Measurements from ENCODE around the gene IP6K2. TPM values are rescaled to one million over a fixed set of nuclear protein-coding genes. Genes with fewer than 3 reads are reported as not detected.
A peak's percentile ranks its signal among the peaks of the same experiment; 100 is the strongest.

The IP6K2 gene
- total and polyA plus RNA-seq, 2 of the 13 experiments (the other 11 are each of a cell fraction or from before 2014, with no cell fraction given) = 85.5 to 112 TPM

DNA sequence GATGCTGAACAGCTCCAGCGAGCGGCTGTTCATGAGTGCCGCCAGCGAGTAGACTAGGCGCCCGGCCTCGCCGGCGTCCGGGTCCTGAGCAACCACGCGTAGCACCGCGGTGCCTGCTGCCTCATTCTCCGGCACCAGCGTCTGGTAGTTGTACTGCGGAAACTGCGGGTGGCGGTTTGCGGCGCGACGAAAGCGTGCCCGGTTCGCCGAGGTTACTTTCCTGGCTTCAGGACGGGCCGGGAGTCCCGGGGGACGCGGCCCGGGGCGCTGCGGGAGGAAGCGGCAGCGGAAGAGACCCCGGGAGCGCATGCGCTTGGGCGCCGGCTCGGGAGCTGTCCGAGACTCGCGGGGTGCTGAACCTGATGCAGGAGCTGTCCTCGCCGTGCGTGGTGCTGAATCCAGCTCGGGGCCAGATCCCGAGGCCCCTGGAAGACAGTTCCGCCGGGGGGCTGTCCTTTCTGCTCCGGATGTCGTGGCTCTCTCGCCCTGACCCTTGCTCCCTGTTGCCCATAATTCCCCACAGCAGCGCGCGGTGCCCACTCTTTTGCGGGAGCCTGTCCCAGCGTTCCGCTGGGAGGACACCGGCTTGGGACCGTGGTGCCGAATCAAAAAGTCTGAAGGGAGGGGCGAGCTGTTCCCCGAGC is 55.4 kb downstream of the IP6K2 start (continued):
- TF ChIP-seq ZNF746 (CRISPR knock-in tag; IDR thresholded peaks at IDR 0.05) (peak; percentile 99), ZBTB34 (CRISPR knock-in tag; IDR thresholded peaks at IDR 0.05) (peak; percentile 98), PLRG1 (conservative IDR thresholded peaks at IDR 0.05) (no peak), ZNF460 (CRISPR knock-in tag; IDR thresholded peaks at IDR 0.05; ENCODE audit: borderline replicate concordance) (peak; percentile 75; the same call in 1 of the 2 replicates), CCDC6 (CRISPR knock-in tag; IDR thresholded peaks at IDR 0.05) (peak; percentile 100), SPEN (CRISPR knock-in tag; IDR thresholded peaks at IDR 0.05; ENCODE audit: low read depth) (peak; percentile 100), ZFP1 (CRISPR knock-in tag; IDR thresholded peaks at IDR 0.05) (peak; percentile 100), NR2F6 (IDR thresholded peaks at IDR 0.05) (no peak), NR2F6 (CRISPR knock-in tag; IDR thresholded peaks at IDR 0.05) (peak; percentile 94), CERS6 (CRISPR knock-in tag; IDR thresholded peaks at IDR 0.05) (peak; percentile 100), ZNF546 (CRISPR knock-in tag; conservative IDR thresholded peaks at IDR 0.05) (peak; percentile 100), ATF3 (CRISPR knock-in tag; IDR thresholded peaks at IDR 0.05) (peak; percentile 99), MYNN (CRISPR knock-in tag; IDR thresholded peaks at IDR 0.05; ENCODE audit: low read depth) (peak; percentile 99), NCOR1 (IDR thresholded peaks at IDR 0.05; ENCODE audit: borderline replicate concordance, low read length) (no peak), REL (CRISPR knock-in tag; conservative IDR thresholded peaks at IDR 0.05) (peak; percentile 100), TBX3 (IDR thresholded peaks at IDR 0.05; ENCODE audit: borderline replicate concordance) (no peak), POLR2AphosphoS2 (IDR thresholded peaks at IDR 0.05; ENCODE audit: low read depth, low read length) (no peak), GLI4 (CRISPR knock-in tag; IDR thresholded peaks at IDR 0.05; ENCODE audit: borderline replicate concordance) (peak; percentile 100), CEBPG (CRISPR knock-in tag; IDR thresholded peaks at IDR 0.05) (peak; percentile 78), ZNF414 (CRISPR knock-in tag; IDR thresholded peaks at IDR 0.05) (peak; percentile 100), PRPF4 (IDR thresholded peaks at IDR 0.05; ENCODE audit: low read depth, low read length, poor library complexity, severe bottlenecking) (no peak), FOSL2 (CRISPR knock-in tag; IDR thresholded peaks at IDR 0.05) (peak; percentile 94)
- TF ChIP-seq, protein P1, sequence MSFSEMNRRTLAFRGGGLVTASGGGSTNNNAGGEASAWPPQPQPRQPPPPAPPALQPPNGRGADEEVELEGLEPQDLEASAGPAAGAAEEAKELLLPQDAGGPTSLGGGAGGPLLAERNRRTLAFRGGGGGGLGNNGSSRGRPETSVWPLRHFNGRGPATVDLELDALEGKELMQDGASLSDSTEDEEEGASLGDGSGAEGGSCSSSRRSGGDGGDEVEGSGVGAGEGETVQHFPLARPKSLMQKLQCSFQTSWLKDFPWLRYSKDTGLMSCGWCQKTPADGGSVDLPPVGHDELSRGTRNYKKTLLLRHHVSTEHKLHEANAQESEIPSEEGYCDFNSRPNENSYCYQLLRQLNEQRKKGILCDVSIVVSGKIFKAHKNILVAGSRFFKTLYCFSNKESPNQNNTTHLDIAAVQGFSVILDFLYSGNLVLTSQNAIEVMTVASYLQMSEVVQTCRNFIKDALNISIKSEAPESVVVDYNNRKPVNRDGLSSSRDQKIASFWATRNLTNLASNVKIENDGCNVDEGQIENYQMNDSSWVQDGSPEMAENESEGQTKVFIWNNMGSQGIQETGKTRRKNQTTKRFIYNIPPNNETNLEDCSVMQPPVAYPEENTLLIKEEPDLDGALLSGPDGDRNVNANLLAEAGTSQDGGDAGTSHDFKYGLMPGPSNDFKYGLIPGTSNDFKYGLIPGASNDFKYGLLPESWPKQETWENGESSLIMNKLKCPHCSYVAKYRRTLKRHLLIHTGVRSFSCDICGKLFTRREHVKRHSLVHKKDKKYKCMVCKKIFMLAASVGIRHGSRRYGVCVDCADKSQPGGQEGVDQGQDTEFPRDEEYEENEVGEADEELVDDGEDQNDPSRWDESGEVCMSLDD (CRISPR knock-in tag; IDR thresholded peaks at IDR 0.05; ENCODE audit: borderline replicate concordance) = peak; percentile 100
- TF ChIP-seq, protein P2, sequence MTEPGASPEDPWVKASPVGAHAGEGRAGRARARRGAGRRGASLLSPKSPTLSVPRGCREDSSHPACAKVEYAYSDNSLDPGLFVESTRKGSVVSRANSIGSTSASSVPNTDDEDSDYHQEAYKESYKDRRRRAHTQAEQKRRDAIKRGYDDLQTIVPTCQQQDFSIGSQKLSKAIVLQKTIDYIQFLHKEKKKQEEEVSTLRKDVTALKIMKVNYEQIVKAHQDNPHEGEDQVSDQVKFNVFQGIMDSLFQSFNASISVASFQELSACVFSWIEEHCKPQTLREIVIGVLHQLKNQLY (CRISPR knock-in tag; IDR thresholded peaks at IDR 0.05) = peak; percentile 96

Measured in HepG2 (cell line).